ENCODE results near the gene INA. TPM values are rescaled to one million over a fixed set of nuclear protein-coding genes. Genes with fewer than 3 reads are reported as not detected.

Gene INA
- under 0.01 and 0.15 TPM in 2 replicates for total RNA-seq

DNA sequence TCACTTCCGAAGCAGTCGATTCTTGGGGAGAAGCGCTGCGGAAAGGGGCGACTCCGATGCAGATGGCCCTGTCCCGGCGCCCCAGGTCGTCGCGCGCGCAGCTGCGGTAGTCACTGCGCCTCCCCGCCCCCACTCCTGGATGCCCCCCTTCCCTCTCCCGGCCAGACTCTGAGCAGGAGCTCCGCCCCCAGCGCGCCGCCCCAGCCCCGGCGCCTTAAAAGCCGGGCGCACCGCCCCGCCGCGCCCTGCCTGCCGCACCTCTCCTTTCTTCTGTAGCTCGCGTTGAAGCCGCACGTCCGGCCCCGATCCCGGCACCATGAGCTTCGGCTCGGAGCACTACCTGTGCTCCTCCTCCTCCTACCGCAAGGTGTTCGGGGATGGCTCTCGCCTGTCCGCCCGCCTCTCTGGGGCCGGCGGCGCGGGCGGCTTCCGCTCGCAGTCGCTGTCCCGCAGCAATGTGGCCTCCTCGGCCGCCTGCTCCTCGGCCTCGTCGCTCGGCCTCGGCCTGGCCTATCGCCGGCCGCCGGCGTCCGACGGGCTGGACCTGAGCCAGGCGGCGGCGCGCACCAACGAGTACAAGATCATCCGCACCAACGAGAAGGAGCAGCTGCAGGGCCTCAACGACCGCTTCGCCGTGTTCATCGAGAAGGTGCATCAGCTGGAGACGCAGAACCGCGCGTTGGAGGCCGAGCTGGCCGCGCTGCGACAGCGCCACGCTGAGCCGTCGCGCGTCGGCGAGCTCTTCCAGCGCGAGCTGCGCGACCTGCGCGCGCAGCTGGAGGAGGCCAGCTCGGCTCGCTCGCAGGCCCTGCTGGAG, at the start of gene INA:
Gene INA, plus strand, starts transcription at position 243 of the 817 bp plus-strand sequence. Its CDS starts 74 bp downstream, at position 317.

DNA sequence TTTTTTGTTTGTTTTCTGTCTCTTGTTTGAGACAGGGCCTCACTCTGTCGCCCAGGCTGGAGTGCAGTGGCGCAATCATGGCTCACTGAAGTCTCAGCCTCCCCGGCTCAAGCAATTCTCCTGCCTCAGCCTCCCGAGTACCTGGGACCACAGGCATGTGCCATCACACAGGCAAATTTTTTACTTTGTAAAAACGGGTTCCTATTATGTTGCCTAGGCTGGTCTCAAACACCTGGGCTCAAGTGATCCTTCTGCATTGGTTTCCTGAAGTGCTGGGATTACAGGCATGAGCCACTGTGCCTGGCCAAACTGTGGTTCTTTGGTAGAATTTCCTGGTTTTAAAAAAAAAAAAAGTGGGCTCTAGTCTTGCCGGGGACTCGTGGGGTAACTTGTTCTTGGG, 31.4 kb upstream of the INA start, which contains the start of gene RPEL1:
Gene RPEL1, plus strand, starts transcription at position 301 of the 400 bp plus-strand sequence. CDS start 110 bp downstream, outside the sequence.

Other genes with a start within 250 kb of the INA start
- gene NT5C2, start 83.9 kb upstream of the INA start, total RNA-seq: 34.1 and 52.1 TPM in 2 replicates
- 0.32 TPM in 1 of 2 replicates, not detected in the other for gene RPEL1, start 31.3 kb upstream of the INA start, total RNA-seq
- gene PCGF6, start 74.0 kb downstream of the INA start, total RNA-seq: 14.9 and 27.1 TPM in 2 replicates
- gene TAF5, start 90.8 kb downstream of the INA start, total RNA-seq: 3.9 and 8.4 TPM in 2 replicates
- gene ATP5MK, start 119.3 kb downstream of the INA start, total RNA-seq: 308 and 411 TPM in 2 replicates
- gene PDCD11, start 119.5 kb downstream of the INA start, total RNA-seq: 42.9 and 50.0 TPM in 2 replicates
- gene CALHM2, start 175.2 kb downstream of the INA start, total RNA-seq: 6.8 and 9.9 TPM in 2 replicates
- not detected in 2 replicates for gene CALHM1, start 181.8 kb downstream of the INA start, total RNA-seq
- gene CALHM3, start 202.1 kb downstream of the INA start, total RNA-seq: not detected in 2 replicates
- under 0.01 and 0.15 TPM in 2 replicates for gene NEURL1, start 216.6 kb downstream of the INA start, total RNA-seq

Data from epithelial cell of umbilical artery (primary cell).